ENCODE measurements around the gene KDM6B.

DNA sequence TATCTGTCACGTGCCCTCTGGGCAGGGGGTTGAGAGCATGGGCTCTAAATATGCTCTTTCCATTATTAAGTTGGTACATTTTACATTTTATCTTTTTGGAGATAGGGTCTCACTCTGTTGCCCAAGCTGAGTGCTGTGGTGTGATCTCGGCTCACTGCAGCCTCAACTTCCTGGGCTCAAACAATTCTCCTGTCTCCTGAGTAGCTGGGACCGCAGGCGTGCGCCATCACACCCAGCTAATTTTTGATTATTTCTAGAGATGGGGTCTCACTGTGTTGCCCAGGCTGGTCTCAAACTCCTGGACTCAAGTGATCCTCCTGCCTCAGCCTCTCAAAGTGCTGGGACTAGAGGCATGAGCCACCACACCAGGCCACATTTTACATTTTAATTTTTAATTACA lies 43.9 kb upstream of the KDM6B start:
- TF ChIP-seq, protein P1, sequence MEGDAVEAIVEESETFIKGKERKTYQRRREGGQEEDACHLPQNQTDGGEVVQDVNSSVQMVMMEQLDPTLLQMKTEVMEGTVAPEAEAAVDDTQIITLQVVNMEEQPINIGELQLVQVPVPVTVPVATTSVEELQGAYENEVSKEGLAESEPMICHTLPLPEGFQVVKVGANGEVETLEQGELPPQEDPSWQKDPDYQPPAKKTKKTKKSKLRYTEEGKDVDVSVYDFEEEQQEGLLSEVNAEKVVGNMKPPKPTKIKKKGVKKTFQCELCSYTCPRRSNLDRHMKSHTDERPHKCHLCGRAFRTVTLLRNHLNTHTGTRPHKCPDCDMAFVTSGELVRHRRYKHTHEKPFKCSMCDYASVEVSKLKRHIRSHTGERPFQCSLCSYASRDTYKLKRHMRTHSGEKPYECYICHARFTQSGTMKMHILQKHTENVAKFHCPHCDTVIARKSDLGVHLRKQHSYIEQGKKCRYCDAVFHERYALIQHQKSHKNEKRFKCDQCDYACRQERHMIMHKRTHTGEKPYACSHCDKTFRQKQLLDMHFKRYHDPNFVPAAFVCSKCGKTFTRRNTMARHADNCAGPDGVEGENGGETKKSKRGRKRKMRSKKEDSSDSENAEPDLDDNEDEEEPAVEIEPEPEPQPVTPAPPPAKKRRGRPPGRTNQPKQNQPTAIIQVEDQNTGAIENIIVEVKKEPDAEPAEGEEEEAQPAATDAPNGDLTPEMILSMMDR (IDR thresholded peaks at IDR 0.05; ENCODE audit: insufficient read depth, low read length): no peak
- no peak for TF ChIP-seq GABPA (IDR thresholded peaks at IDR 0.05; ENCODE audit: low read depth)
